Measurements from ENCODE around the gene MYO15B.
A peak's percentile ranks its signal among the peaks of the same experiment; 100 is the strongest.

MYO15B gene

DNA sequence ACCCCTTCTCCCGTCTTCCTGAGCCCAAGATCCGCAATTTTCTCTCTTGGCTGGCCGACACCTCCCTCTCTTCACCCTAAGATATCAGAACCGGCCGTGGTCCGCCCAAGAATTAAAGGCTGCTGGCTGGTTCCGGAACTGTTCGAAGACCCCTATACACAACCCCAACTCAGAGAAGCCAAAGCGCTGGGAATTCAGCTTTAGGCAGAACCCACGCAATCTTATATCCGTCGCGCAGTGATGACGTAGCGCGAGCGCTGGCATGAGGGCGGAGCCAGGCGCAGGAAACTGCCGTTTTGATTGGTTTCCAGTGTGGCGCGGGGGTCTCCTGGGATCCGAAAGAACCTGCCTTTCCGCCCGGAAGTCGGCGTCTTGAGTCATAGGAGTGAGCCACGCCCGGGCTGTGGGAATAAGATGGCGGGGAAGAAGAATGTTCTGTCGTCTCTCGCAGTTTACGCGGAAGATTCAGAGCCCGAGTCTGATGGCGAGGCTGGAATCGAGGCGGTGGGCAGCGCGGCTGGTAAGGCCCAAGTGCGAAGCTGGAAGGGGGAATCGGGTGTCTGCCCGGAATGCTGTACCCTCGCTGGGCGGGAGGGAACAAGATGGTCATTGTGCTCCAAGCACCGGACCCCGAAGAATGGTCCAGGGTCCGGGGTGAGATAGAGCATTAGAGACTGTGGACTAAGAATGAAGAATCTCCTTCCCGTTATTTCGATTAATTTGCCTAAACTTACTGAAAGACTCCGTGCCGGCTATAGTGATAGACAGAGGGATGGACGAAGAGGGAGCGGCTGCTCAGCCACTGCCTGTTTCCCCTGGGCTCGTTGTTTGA is 79.6 kb downstream of the MYO15B start, which contains the start of the genes RECQL5 and SAP30BP:
Gene RECQL5, minus strand, starts transcription at position 196 of the 832 bp plus-strand sequence. CDS start 597 bp downstream, outside the sequence.
Gene SAP30BP, plus strand, starts transcription at position 380 of the 832 bp plus-strand sequence. Its CDS starts 35 bp downstream, at position 415.
- peak; percentile 95 for DNase-seq (ENCODE audit: low read depth)

DNA sequence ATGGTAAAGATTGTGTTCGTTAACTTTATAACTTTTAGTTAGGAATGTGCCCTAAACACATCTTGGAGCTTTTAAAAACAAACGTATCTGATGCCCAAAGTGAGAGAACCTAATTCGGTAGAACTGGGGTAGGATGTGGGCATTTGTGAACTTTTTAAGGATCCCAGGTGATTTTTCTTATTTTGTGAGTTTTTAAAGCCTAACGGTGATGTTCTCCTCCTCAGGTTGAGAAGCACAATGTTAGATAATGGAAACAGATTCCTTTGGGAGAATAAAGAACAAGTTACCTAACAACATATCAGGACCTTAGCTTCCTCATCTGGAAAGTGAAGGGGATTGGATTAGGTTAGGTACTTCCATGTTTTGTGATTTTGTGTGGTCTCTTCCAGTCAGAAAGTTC is 80.2 kb downstream of the MYO15B start:
- no peak for DNase-seq (ENCODE audit: low read depth)

DNA sequence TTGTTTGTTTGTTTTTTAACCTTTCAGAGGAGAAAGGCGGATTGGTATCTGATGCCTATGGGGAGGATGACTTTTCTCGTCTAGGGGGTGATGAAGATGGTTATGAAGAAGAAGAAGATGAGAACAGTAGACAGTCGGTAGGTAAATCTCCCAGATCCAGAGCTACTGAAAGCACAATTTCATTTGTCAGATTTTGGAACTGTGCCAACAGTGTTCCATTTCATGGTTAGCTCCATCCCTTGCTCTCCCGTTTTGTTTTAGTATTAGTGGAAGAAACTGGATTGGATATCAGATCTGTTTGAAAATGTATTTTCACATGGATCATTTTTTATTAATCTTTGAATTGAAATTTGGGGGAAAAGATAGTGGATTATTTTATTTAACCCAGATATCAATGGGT is 80.9 kb downstream of the MYO15B start:
- DNase-seq (ENCODE audit: low read depth): no peak

DNA sequence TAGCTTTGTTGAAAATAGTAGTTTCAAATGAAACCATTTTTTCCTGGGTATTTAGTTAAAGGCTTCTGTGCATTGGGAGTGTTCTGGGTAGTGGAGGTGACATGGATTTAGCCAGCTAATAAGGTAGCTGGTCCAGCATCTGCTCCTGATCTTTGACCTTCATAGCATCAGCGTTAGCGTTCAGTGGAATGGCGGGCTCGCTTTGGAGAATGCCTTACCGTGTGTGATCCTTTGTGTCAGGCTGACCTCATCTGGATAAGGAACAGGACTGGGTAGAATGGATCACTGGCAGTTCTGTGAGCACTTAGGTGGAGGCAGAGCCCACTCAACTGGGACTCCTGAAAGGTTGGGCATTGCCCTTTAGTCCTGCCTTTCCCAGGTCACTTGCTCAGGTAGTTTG is 83.3 kb downstream of the MYO15B start:
- no peak for DNase-seq (ENCODE audit: low read depth)

DNA sequence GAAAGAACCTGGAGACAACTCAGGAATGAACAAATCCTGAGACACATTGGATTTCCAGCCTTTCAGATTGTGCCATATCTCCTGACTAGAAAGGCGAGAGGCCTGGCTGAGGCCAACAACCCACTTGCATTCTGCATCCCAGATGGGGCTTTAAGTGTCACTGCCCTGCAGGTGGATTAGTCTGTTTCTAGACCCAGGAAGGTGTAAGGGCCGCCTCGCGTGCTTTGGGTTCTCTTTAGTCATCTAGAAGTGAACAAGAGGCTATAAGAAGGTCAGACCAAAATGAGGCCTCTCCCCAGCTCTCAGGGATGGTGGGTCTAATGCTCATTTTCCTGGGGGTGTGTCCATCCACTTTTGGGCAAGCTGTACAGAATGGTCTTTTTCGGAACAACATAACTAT is 84.4 kb downstream of the MYO15B start:
- DNase-seq (ENCODE audit: low read depth): no peak

DNA sequence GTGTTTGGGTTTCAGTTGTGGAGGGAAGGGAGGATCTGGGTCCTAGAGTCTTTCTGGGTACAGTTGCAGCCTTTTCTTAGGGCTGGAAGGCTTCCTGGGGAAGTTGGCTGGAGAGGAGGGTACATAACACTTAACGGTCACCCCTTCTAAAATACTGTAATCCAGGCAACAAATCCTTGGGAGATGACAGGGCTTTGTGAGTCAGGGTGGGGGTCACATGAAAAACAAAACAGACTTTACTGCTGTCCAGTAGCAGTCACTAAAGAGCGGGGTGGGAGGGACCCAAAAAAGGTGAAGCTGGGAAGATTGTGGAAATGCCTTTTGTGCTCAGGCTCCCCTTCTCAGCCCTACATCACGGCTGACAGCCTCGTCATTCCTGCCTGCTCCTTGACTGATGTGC is 85.9 kb downstream of the MYO15B start:
- no peak for DNase-seq (ENCODE audit: low read depth)

Data from activated T-cell treated with anti-CD3 and anti-CD28 coated beads for 24 hours (primary cell).